Measurements from ENCODE around the gene OR7C2.

The OR7C2 gene

DNA sequence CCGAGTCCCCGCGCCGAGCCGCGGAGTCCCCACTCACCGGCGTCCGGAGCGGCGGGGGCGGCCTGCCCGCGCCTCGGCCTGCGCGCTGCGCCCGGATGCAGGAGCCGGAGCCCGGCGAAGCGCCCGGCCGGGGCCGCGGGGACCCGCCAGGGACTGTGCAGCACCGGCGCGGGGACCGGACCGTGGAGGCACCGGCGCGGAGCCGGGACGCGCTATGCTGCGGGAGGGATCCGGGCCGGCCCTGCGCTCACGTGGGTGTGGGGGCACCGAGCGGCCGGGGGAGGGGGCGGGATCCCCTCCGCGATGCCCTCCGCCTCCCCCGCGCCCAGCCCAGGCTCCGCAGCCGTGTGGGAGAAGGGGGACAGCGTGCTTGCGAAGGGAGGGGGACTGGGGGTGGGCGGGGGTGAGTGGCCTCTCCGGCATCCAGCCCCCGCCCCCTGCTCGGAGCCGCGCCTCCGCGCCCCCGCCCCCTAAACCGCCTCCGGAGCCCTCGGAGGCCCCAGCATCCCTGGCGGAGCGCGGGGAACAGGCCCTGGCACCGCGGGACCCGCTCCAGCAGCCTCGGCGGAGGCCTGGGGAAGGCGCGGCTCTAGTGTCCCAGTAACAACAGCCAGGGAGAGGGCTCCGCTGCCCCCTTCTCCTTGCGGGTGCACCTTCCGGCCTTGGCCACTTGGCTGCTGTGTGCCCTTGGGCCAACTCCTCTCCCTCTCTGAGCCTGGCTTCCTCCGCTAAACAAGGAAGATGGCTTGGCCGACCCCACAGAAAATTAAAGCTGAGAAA lies 38.4 kb downstream of the OR7C2 start, which contains the start of gene SLC1A6:
Gene SLC1A6 (minus strand): TSS at position 389 of the 780 bp plus-strand sequence. CDS start 6,954 bp downstream, outside the sequence.
- ATAC-seq = no peak

- no peak for ATAC-seq
These were observed 43.8 kb downstream of the OR7C2 start for GRCh38 chr19:14985133-14985532.

All from activated CD4-positive, CD25-positive, alpha-beta regulatory T cell treated with anti-CD3 and anti-CD28 coated beads, Interleukin-2, amount 50 U/mL, for 24 hours (primary cell).